Stimulated activated CD8-positive, alpha-beta memory T cell treated with anti-CD3 and anti-CD28 coated beads, Interleukin-15, amount 100 ng/mL, for 48 hours (primary cell): ENCODE results near the gene METTL8.
A peak's percentile ranks its signal among the peaks of the same experiment; 100 is the strongest.

Source experiments
- DNase-seq, 2 donors: peaks; one replicate each; pipeline ENCODE4 v3.0.0-alpha.2; 2020; ENCODE audit warnings: low read depth in 2 of 2

Gene METTL8

DNA sequence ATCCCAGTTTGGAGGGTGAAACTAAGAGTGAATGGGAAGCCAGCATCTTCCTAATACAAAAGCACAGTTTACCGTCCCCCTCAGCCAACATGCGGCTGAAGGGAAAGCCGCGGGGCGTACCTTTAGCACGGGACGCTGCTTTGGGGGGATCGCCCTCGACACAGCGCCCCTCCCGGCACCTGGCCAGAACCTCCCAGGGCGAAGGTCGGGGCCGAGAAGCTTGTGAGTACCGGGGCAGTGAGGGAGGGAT lies at the start of gene METTL8:
Gene METTL8 (minus strand): TSS at position 228 of the 250 bp plus-strand sequence. CDS start 41,805 bp downstream, outside the sequence.
- no peak for DNase-seq

- DNase-seq: no peak
Observed at GRCh38 chr2:171482877-171483276, 49.1 kb upstream of the METTL8 start.

DNA sequence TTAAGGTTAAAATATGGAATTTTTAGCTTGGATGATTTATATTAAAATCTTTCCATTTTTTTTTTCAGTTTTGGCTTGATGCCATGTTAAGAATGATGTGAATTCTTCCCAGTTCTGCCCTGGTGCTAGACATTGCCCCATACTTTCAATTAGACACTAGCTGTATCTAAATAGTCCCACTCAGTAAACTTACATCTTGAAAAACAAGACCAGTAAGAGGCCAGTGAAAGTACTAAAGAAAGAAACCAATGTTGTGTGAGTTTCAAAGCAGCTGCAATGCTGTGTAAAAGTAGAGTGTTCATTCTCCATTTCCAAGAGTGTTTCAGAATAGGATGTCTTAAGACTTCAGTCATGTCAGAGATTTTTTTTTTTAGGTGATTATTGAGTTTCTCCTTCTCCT lies 48.5 kb upstream of the METTL8 start:
- no peak for DNase-seq

- DNase-seq: no peak
Observed at GRCh38 chr2:171480908-171481307, 47.1 kb upstream of the METTL8 start.

DNA sequence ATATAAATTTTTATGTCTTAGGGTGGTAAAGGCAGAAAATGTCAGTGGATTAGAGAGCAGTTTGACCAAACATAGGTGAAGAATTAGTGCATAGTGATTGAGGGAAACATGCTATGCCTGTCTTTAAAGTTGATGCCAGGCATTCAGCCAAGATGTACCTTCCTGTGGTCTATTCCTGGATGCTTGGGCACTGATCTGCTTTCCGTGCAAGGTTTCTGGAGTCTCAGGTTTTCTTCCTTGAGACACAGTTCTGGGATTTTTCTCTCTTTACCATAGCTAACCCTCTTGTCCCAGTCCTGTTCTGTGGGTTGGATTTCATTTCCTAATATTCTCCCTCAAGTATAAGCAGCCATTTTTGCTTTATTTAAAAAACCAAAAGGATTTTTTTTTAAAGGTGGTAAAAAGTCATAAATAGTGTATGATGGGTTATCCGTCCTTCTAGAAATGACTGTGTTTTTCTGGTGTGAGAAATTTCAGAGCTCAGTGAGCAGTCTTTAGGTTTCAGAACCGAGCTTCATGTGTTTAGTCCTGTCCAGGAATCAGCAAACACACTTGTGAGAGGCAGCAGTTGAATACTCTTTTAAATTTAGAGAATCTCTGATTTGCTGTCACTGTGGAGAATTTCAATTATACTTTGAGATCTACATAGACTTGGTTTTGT lies 45.5 kb upstream of the METTL8 start:
- DNase-seq: no peak

DNA sequence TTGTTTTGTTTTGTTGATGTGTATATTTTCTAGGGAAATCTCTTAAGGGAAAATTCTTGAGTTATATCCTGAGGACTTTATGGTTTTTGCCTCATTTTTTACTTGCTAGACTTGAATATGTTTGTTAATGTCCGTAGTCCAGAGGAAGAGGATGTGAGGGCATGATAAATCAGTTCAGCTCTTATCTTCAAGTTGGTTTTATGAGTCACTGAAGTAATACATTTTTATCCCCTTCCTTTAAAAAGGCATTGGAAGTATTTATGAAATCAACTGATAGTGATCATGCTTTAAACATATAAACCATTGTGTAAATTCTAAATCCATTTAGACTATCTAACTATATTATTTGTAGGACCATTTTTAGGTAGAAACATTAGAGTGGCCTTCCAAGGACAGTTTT lies 44.6 kb upstream of the METTL8 start:
- DNase-seq: no peak

GRCh38 chr2:171475979-171476378 lies 42.2 kb upstream of the METTL8 start:
- no peak for DNase-seq

DNA sequence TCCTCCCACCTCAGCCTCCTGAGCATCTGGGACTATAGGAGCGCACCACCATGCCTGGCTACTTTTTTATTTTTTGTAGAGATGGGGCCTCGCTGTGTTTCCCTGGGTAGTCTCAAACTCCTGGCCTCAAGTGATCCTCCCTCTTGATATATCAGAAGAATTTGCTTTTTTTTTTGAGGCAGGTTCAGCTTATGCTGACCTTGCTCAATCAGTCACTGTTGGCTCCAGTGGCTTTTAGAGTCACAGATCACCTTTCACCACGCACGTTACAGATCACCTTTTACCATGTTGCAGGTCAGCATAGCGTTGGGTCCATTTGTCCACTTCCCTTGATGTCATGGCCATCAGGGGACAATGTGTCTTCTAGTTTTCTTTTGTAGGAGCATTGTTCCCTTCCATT lies 36.3 kb upstream of the METTL8 start:
- DNase-seq: no peak

DNA sequence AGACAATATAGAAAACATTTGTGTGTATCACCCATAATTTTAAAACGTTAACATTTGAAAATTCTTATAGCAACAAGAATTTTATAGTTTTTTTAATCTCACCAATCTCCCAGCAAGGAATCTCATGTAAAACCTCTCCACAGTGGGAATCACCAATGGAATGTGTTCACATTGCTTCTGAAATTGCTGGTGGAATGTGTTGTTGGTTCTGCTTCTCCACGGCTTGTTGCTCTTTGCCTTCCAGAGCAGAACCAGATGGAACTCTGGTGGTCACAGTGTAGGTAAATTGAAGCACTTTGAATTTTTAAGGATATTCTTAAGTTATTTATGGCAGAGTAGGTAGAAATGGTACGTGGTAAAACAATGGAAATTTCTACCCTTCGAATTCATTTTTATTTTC lies 35.4 kb upstream of the METTL8 start:
- DNase-seq: no peak

- DNase-seq: no peak
Observed at GRCh38 chr2:171460537-171460936, 26.7 kb upstream of the METTL8 start.

DNA sequence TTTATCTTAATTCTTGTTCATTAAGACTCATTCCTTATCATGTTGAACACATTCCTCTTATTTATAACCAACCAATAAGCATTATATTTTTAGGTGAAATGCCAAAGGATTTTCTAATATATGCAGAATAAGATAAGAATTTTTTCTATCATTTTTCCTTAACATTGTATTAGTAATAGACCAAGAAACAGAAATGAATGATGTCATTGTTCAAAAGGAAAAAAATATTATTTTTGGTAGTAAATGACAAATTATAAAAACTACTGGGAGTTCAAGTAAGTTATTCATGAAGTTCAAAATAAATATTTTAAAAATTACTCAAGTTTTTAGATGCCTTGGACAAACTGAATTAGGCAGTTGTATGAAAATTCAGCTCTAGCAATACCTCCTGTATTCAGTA lies 25.7 kb upstream of the METTL8 start:
- DNase-seq: no peak

DNA sequence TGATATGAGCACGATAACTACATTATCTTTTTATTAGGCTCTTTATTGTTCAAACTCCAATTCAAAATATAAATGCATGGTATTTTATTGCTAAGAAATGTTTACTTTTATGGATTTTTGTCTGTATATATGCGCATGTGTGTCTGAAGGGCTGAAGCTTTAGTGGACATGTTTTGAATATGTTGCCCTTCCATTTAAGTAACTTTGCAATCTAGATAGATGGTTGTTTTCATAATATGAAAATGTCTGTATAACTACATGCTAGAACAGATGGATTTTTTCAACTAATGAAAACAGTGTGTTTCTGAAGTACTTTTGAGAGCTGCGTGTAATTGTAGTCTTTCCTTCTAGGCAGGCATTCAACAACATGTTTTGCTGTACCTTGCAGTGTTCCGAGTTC lies 19.0 kb upstream of the METTL8 start:
- DNase-seq: no peak

DNA sequence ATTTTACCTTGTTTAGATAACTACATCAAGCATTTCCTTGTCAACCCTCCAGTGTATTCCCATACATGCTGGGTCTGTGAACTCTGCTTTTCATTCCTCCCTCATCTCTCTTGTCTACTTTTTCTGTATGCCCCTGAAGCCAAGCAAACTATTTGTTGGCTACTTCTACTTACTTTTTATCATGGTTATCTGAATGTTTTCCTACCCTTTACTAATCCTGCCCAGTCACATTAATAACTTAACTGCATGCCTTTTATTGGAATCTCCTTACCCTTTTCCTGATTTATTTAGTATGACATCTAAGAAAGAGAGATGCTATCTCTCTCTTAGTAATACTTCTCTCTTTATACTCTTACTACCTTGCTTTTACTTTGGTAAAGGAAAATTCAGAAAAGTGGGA lies 17.3 kb upstream of the METTL8 start:
- no peak for DNase-seq

GRCh38 chr2:171447675-171448074 lies 13.9 kb upstream of the METTL8 start:
- DNase-seq: no peak

GRCh38 chr2:171441470-171441869 lies 7.7 kb upstream of the METTL8 start:
- no peak for DNase-seq

DNA sequence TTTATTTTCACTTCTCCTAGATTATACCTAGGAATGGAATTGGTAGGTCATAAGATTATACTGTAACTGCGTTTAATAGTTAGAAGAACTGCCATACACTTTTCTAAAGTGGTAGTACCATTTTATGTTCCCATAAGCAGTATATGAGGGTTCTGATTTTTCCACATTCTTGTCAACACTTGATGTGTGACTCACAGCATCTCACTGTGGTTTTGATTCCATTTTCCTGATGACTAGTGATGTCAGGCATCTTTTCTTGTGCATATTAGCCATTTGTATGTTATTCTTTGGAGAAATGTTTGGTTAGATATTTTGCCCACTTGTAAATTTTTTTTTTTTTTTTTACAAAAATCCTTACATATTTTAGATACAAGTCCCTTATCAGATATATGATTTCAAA lies 2.5 kb upstream of the METTL8 start:
- no peak for DNase-seq

GRCh38 chr2:171434013-171434989 lies 511 bp upstream of the METTL8 start, which contains the start of gene DCAF17:
TSS of gene DCAF17 (plus strand) at chr2:171434226. CDS start at chr2:171434578, 352 bp downstream.
- DNase-seq: peak; percentile 96 to 97

DNA sequence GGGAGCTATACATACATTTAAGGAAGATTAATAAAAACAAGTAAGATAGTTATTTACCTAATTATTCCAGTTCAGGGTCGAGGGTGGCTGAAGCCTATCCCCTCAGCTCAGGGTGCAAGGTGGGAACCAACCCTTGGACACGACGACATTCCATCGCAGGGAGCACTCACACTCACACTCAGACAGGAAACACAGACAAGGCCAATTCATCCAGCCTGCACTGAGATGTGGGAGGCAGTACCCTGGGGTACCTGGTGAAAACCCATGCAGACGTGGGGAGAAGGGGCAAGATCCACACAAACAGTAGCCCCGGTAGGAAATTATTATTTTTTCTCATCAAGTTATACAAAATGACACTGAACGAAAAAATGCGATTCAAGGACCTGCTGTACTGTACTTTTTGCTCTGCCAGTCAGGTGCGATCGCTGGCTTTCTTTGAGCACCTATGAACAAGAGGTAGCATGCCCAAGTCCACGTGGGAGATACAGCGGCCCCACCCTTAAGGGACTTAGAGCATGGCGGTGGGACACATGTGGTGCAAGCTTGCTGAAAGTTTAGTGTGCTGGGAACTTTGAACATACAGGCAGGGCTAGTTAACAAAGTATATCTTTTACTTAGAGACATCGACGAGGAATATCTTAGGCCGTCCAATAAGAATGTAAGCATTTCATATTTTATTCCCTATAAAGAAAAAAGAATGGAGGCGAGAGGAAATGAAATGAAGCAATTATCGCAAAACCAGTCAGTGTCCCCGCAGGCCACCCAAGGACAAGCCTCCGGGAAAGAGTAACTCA lies 624 bp downstream of the METTL8 start:
- peak; percentile 27 to 35 for DNase-seq

- no peak for DNase-seq
Observed at GRCh38 chr2:171432206-171432968, 1.4 kb downstream of the METTL8 start.

DNA sequence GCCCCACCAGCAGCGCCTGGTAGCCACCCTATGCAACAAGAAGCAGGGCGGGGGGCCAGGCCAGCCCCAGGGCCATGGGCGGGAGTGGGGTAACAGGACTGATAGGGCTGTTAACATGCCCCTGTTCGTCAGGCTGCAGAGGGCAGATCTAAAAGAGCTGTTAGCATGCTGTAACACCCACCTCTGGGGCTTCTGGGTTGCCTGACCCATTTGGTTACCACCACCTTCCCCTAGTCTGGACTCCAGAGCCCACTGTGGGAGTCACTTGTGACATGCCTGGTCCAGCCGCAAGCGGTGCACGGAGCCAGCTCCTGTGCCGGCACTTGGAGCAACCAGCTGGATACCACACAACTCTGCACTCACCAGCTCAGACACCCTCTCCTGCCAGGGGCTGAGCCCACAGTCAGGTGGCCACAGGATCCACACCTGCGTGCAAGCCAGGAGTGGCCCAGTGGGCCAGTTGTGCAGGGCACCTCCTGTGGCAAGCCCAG lies 2.1 kb downstream of the METTL8 start:
- no peak for DNase-seq
